Endothelial cell of umbilical vein (primary cell): ENCODE results near the gene POC5.

ENCODE experiments used
- CTCF ChIP-seq, 2 donors: IDR thresholded peaks; 1 replicate in 1 of 2; 2 replicates in 1 of 2; pipeline ENCODE4 v1.5.1; 2011; ENCODE audit warnings: low read length in 2 of 2, mild to moderate bottlenecking in 2 of 2, moderate library complexity in 2 of 2, control low read depth in 1 of 2, inconsistent platforms in 1 of 2, low read depth in 1 of 2; ENCODE audit not compliant: insufficient read depth in 1 of 2; ENCODE audit errors: extremely low read depth in 1 of 2
- EZH2 ChIP-seq: IDR thresholded peaks from 2 replicates; pipeline ENCODE4 v1.6.1; 2012; ENCODE audit warnings: borderline replicate concordance, low read depth, mild to moderate bottlenecking, moderate library complexity, low read length, inconsistent platforms; ENCODE audit not compliant: severe bottlenecking
- GATA2 ChIP-seq: IDR thresholded peaks from 2 replicates; pipeline ENCODE4 v1.7.0; 2011; ENCODE audit warnings: low read depth, mild to moderate bottlenecking, moderate library complexity, mixed read lengths, low read length; ENCODE audit not compliant: insufficient read length, insufficient read depth
- POLR2A ChIP-seq: IDR thresholded peaks from 2 replicates; pipeline ENCODE4 v1.6.1; 2012; ENCODE audit warnings: low read depth, mild to moderate bottlenecking, control low read depth, low read length
- POLR2AphosphoS5 ChIP-seq: IDR thresholded peaks from 2 replicates; pipeline ENCODE4 v1.6.1; 2012; ENCODE audit warnings: low read depth, mild to moderate bottlenecking, control low read depth, low read length, moderate library complexity; ENCODE audit not compliant: insufficient read depth

GRCh38 chr5:75701856-75702255 lies 15.4 kb downstream of the POC5 start:
- TF ChIP-seq POLR2A: no peak
- TF ChIP-seq CTCF (IDR thresholded peaks at IDR 0.05; ENCODE audit: extremely low read depth in 1 of 2, insufficient read depth in 1 of 2, low read depth in 1 of 2, low read length in 2 of 2): no peak
- no peak for TF ChIP-seq EZH2
- TF ChIP-seq GATA2: no peak
- no peak for TF ChIP-seq POLR2AphosphoS5
